Measurements from ENCODE around the gene WWC2.
"Not testable (repeated sequence)": the region's sequence is repeated elsewhere in the genome, so short reads cannot be mapped to it uniquely, and the experiment has no call there.

WWC2 gene

GRCh38 chr4:183173580-183174526 is 74.8 kb downstream of the WWC2 start:
- no peak for ATAC-seq

GRCh38 chr4:183175631-183176232 is 76.7 kb downstream of the WWC2 start:
- no peak for ATAC-seq

DNA sequence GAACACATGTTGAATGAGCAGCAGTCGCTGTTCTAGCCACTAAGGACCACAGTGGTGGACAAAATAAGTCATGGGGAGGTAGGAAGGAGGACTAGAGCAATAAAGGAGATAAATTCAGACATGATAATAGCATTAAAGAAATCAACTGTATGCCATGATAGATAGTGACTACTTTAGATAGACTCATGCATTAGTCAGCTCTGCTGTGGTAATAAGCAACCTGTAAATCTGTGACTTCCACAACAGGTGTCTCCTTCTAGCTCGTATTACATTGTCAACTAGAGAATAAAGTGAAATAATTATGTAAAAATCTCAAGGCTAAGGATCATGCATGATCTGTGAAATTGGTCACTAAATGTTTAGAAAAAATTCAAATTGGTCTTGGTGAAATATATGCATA is 77.9 kb downstream of the WWC2 start:
- no peak for ATAC-seq

DNA sequence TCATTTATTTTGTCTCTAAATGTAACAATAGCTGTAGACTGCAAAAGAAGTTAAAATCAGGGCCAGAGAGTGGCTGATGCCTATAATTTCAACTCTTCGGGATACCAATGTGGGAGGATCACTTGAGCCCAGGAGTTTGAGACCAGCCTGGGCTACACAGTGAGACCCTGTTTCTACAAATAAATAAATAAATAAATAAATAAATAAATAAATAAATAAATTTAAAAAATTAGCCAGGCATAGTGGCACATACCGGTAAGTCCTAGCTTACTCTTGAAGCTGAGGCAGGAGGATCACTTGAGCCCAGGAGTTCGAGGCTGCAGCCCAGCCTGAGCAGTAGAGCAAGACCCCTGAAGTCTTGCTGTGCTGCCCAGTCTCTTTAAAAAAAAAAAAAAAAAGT is 79.1 kb downstream of the WWC2 start:
- no peak for ATAC-seq

GRCh38 chr4:183180096-183180495 is 81.0 kb downstream of the WWC2 start:
- ATAC-seq = no peak

DNA sequence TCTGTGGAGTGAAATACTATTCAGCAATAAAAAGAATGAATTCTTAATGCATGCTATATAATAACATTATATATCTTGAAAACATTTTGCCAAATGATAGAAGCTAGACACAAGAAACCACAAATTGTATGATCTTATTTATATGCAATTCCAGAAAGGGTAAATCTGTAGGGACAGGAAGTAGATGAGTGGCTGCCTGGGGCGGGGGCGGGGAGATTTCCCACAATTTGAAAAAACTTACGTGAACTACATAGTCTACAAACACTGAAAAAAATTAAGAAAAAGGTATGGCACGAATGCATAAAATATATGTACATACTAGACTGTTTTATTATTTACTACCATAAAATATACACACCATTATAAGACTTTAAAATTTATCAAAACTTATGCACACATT is 81.6 kb downstream of the WWC2 start:
- no peak for ATAC-seq

GRCh38 chr4:183181081-183181480 is 82.0 kb downstream of the WWC2 start:
- ATAC-seq = no peak

- no peak for ATAC-seq
These were observed 84.0 kb downstream of the WWC2 start for GRCh38 chr4:183182873-183183725.

GRCh38 chr4:183183906-183184535 is 85.0 kb downstream of the WWC2 start:
- ATAC-seq = no peak

DNA sequence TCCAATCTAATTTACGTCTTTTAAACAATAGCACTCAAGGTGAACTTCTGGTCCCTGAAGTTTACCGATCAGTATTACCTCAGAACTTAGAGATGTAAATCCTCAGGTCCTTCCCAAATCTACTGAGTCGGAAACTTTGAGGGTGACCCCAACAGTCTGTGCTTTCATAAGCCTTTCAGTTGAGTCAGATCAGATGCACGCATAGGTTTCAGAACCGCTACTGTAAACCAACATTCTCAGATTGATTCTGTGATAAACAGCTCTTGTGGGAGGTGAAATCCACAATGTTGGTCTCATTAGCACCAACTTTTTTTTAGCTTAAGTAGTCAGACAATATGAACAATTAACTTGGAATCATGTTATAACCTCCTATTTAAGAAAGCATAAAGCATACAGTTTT is 86.0 kb downstream of the WWC2 start:
- peak in 1 of 2 donors; percentile 58 for ATAC-seq

DNA sequence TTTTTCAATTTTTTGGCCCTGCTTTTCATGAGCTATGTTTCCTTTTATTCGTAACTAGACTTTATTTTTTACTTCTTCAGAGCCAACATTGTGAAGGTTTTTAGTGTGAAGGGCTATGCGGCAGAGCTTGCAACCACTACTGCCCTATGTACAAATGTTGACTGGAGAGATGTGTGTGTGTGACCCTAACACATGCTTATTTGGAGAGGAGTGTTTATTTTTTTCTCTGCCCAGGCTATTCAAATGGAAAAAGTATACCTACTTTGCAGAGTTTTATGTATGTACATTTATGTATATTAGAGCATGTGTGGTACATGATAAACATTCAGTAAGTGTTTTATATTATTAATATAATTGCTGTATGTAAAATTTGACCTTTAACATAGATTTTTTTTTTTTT is 86.5 kb downstream of the WWC2 start:
- ATAC-seq = no peak

GRCh38 chr4:183186813-183187212 is 87.8 kb downstream of the WWC2 start:
- ATAC-seq = no peak

DNA sequence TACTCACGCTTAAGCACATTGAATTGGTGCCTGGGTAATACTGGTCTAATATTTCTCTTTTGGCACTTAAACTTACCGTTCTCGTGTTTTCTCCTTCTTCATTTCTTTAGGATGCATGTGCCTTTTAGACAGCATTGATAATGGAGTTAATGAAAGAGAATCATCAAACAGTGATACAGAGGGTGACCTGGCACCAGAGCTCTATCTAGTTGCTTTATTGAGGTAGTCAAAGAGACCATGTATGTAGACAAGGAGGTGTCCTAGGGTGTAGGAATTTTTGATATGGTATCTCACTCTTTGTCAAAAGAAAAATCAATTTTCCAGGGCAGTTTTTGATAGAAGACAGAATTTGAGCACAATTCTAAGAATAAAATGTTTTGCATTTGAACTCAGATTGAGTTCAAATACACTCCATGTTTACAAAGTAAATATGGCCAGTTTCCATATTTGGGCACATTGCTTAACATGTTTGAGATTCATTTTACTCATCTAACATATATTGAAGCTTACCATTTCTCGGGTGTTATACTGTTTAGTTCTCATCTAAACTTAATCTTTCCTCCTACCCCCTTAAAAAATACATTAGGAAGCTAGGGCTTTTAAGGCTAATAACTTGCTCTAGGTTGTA is 92.0 kb downstream of the WWC2 start:
- ATAC-seq = no peak

DNA sequence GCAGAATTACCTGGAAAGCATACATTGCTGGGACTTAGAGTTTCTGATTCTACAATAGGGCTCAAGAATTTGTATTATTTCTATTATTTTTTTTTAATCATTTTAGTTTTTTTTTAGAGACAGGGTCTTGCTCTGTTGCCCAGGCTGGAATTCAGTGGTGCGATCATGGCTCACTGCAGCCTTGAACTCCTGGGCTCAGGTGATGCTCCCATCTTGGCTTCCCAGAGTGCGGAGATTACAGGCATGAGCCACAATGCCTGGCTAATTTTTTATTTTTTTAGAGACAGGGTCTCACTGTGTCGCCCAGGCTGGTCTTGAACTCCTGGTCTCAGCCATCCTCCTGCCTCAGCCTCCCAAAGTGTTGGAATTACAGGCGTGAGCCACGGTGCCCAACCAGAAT is 92.6 kb downstream of the WWC2 start:
- ATAC-seq = no peak

- ATAC-seq = no peak
These were observed 93.5 kb downstream of the WWC2 start for GRCh38 chr4:183192571-183192970.

DNA sequence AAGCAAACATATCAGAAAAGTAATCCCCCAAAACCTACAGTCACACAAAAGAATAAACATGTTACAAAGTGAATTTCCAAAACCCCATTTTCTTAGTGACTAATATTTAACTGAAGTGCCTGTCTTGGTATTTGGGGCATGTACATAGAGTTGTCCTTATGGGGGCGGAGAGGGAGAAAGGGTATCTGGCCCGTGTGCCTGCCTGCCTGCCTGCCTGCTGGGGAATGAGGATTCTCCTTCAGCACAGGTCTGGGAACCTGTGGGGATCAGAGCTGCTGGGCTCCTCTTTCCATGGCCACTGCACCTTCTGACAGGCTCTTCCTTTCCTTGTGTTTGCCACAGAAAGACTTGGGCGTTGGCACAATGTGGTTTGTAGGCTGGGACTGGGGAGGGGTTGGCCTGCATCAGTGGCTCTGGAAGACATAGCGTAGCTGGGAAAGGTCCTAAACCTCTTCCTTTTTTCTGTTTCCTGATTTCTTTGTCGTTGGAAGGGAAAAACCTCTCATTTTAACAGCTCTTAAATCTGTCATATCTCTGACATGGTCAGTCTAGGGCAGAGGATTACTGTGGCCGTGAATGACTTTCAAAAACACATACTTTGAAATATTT is 94.8 kb downstream of the WWC2 start:
- ATAC-seq = not testable (repeated sequence)

- ATAC-seq = no peak
These were observed 96.5 kb downstream of the WWC2 start for GRCh38 chr4:183195534-183195933.

- ATAC-seq = no peak
These were observed 98.1 kb downstream of the WWC2 start for GRCh38 chr4:183197140-183197539.

GRCh38 chr4:183200453-183200852 is 101.4 kb downstream of the WWC2 start:
- ATAC-seq = no peak

DNA sequence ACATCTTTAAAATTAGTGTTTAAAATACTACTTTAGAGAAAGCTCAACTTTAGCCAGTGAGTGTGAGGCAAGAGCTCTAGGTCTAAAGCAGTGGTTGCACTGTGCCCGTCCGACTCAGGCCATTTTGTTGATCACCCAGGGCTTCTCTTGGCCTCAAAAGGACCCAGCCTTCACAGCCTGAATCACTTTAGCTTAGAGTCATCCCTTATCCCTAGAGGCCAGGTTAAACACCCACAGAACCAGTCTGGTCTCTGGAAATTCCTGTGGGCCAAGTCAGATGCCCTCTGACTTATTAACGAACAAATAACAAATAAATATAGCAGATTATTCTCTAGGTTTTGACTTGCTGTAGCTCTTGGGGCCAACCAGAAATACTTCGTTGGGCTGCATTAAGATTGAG is 102.3 kb downstream of the WWC2 start:
- ATAC-seq = no peak

DNA sequence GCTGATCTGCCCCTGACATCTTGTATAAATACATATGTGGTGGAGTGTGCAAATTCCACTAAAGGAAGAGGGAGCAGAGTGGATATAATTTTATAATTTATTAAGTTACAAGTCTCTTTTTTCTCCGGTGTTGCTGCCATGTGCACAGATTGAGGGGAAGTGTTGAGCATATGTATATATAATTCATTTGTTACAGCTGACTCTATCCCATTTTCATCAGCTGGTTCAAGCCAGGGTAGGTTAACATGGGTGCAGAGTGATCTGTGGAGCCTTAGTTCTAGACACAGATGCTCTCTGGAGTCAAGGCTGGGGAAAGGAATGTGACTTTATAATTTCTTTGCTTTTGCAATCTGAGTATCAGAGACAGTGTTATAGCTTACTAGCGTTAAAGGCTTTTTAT is 103.5 kb downstream of the WWC2 start:
- no peak for ATAC-seq

DNA sequence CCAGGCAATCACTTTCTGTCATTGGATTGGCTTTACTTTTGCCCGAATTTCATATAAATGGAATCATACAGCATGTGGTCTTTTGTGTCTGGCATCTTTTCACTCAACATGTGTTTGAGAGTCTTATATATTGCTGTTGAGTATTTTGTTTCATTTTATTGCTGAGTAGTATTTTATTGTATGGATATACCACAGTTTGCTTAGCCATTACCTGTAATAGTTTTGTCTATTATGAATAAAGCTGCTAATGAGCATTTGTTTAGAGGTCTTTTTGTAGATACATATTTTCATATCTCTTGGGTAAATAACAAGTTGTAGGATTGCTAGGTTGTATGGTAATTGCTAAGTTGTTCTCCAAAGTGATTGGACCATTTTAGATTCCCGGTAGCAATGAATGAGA is 105.7 kb downstream of the WWC2 start:
- no peak for ATAC-seq
